HEK293 (cell line): ENCODE results near the gene TAL1.

ENCODE experiments used
- CTCF ChIP-seq: fragments of 450-650 bp; formaldehyde crosslinking; IDR thresholded peaks from 2 replicates; pipeline ENCODE4 v1.5.1; 2016; ENCODE audit warnings: missing biosample characterization, missing genetic modification characterization
- KLF16 ChIP-seq: fragments of 450-650 bp; formaldehyde crosslinking; IDR thresholded peaks from 2 replicates; pipeline ENCODE4 v1.5.1; 2017; ENCODE audit warnings: missing biosample characterization, missing genetic modification characterization
- ZBTB26 ChIP-seq: fragments of 450-650 bp; formaldehyde crosslinking; optimal IDR thresholded peaks from 2 replicates; pipeline ENCODE3; 2016; ENCODE audit warnings: missing biosample characterization, mild to moderate bottlenecking, missing genetic modification characterization

- TF ChIP-seq ZBTB26 (no peak), CTCF (no peak), KLF16 (tag by site-specific recombination) (no peak)
Measured at GRCh38 chr1:47190857-47191256, 41.2 kb downstream of the TAL1 start.
